ENCODE measurements around the gene PTPRG.

Gene PTPRG

DNA sequence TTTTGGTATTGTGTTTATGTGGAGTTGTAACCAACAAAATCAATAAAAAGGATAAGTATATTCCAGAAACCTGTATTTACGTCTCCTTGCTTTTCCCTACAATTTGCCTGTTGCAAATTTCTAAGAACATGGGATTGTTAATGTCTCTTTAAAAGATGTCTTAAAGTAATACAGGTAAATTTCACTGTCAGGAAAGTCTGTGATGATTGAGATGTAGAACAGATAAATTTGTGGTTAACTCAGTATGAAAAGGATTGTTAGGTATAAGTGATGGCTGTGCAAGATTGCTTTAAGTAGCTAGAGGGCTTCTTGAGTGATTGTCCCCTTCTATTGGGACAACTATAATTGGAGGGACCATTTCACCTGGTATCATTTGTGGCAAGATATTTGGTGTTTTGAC lies 6.8 kb downstream of the PTPRG start:
- ATAC-seq (replicated peaks): no peak
- Mint-ChIP-seq H3K9me3 (no peaks in the 10 kb centered on the region), H3K36me3 (ENCODE audit: insufficient read depth) (no peaks in the 10 kb centered on the region), H3K4me1 (ENCODE audit: low read depth in 2 of 2) (peaks cover 0 to 5% of the 10 kb centered on the region in 2 donors), H3K4me3 (no peak overlapping the region), H3K27me3 (peaks cover 16 to 19% of the 10 kb centered on the region in 2 donors), H3K27ac (no peak overlapping the region)
- DNase-seq: no peak

DNA sequence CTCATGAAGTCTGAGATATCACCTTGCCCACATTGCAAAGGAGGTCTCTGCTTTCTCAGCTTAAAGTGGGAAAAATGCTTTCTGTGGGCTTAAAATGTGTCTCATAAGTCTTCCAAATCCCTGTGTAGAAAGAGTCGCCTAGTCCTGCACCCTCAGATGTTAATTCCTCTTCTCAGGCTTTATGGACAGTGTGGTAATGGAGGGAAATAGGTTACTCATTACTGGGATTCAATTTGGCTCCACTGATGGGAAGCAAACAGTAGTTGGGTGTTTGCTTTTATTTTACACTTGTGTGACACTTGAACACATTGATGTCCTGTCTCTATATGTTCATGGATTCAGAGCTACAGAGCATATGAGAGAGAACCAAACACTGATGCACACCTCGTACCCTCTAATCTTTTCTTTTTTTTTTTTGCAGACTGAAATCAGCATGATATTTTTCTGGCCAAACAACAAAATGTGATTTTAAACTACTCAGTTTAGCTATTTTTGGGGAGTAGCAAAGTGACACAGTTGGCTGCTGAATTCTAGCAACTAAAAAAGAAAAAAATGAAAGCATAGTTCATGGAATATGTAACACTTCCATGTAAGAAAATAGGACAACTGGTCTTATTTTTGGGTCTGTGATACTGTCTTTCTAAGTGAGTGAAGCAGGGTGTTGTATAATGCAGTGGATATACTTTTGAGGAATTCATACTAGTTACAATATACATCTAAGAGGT lies 8.6 kb downstream of the PTPRG start:
- ATAC-seq (replicated peaks) (no peak), DNase-seq (no peak)
- Mint-ChIP-seq H3K9me3 (no peaks in the 10 kb centered on the region), H3K36me3 (ENCODE audit: insufficient read depth) (no peaks in the 10 kb centered on the region), H3K4me3 (no peak overlapping the region), H3K4me1 (ENCODE audit: low read depth in 2 of 2) (no peaks in the 10 kb centered on the region), H3K27ac (no peak overlapping the region), H3K27me3 (peaks cover 0 to 6% of the 10 kb centered on the region in 2 donors)

DNA sequence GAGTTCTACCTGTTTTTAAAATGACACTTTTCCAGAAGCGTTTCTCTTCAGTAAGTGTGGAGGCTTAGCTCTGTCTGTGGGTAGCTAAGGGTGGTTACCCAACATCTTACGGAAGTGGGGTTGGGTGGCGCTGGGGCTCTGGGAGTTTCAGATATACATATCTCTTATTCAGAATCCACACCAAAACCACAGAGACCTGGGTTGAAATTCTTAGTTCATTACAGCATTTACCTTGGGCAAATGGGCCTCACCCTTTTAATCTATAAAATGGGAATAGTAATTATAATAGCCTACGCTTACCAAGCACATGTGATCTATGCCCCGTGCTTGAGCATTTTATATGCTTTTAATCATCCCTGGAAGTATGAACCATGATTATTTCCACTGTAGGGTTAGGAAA lies 9.4 kb downstream of the PTPRG start:
- Mint-ChIP-seq H3K4me1 (ENCODE audit: low read depth in 2 of 2) (no peaks in the 10 kb centered on the region), H3K27ac (no peak overlapping the region), H3K27me3 (no peaks in the 10 kb centered on the region), H3K4me3 (no peak overlapping the region), H3K9me3 (no peaks in the 10 kb centered on the region), H3K36me3 (ENCODE audit: insufficient read depth) (no peaks in the 10 kb centered on the region)
- DNase-seq: no peak
- ATAC-seq (replicated peaks): no peak

- H3K4me3 Mint-ChIP-seq: no peak overlapping the region
- no peaks in the 10 kb centered on the region for H3K27me3 Mint-ChIP-seq
- no peak for DNase-seq
- H3K4me1 Mint-ChIP-seq (ENCODE audit: low read depth in 2 of 2): no peaks in the 10 kb centered on the region
- no peak overlapping the region for H3K27ac Mint-ChIP-seq
- peaks cover 0 to 1% of the 10 kb centered on the region in 2 donors for H3K9me3 Mint-ChIP-seq
- no peak for ATAC-seq (replicated peaks)
- no peaks in the 10 kb centered on the region for H3K36me3 Mint-ChIP-seq (ENCODE audit: insufficient read depth)
Observed at GRCh38 chr3:61571516-61572336, 10.4 kb downstream of the PTPRG start.

GRCh38 chr3:61572879-61573278 lies 11.5 kb downstream of the PTPRG start:
- Mint-ChIP-seq H3K27ac (no peak overlapping the region), H3K4me1 (ENCODE audit: low read depth in 2 of 2) (no peaks in the 10 kb centered on the region), H3K27me3 (no peaks in the 10 kb centered on the region), H3K4me3 (no peak overlapping the region), H3K36me3 (ENCODE audit: insufficient read depth) (no peaks in the 10 kb centered on the region), H3K9me3 (peaks cover 0 to 1% of the 10 kb centered on the region in 2 donors)
- ATAC-seq (replicated peaks) (no peak), DNase-seq (no peak)

DNA sequence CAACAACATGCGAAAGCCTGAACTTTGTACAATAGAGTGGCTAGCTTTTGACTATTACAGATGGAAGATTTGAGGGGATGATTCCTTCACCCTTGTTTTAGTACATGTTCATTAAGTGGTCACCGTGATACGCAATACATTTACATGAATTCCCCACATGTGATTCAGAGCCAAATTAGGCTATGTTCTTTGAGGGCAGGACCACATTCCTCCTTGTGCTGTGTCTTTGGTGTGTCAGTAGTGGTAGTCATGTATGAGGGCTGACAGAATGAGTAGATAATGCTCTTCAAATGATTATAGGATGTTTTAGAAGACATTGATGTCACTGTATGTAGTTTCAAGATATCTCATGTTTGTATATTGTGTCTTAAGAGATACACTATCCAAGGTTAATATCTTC lies 12.1 kb downstream of the PTPRG start:
- Mint-ChIP-seq H3K4me1 (ENCODE audit: low read depth in 2 of 2) (no peaks in the 10 kb centered on the region), H3K27ac (no peak overlapping the region), H3K4me3 (no peak overlapping the region), H3K36me3 (ENCODE audit: insufficient read depth) (no peaks in the 10 kb centered on the region), H3K9me3 (peaks cover 0 to 1% of the 10 kb centered on the region in 2 donors), H3K27me3 (no peaks in the 10 kb centered on the region)
- DNase-seq (no peak), ATAC-seq (replicated peaks) (no peak)

- ATAC-seq (replicated peaks) (no peak), DNase-seq (no peak)
- H3K9me3 Mint-ChIP-seq: peaks cover 0 to 4% of the 10 kb centered on the region in 2 donors
- no peak overlapping the region for H3K27ac Mint-ChIP-seq
- no peak overlapping the region for H3K4me3 Mint-ChIP-seq
- no peaks in the 10 kb centered on the region for H3K27me3 Mint-ChIP-seq
- H3K36me3 Mint-ChIP-seq (ENCODE audit: insufficient read depth): no peaks in the 10 kb centered on the region
- no peaks in the 10 kb centered on the region for H3K4me1 Mint-ChIP-seq (ENCODE audit: low read depth in 2 of 2)
Observed at GRCh38 chr3:61574854-61575253, 13.5 kb downstream of the PTPRG start.

DNA sequence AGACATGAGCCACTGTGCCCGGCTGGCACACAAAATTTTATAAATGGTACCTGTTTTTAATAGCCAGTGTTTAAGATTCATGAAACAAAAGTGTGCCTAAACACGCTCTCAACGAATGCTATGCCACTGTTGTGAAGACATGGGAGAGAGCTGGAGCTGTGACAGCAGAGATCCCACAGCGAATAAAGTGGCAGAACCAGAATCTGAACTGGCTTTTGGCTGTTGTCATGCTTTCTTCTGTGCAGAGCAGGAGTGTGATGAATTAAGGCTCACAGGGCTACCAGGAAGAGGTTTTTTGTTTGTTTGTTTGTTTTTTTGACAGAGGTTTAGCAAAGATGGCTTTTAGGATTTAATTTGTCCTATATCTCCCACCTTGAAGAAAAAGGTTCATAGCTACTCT lies 14.5 kb downstream of the PTPRG start:
- Mint-ChIP-seq H3K27me3 (no peaks in the 10 kb centered on the region), H3K36me3 (ENCODE audit: insufficient read depth) (no peaks in the 10 kb centered on the region), H3K4me3 (no peak overlapping the region), H3K9me3 (peaks cover 0 to 4% of the 10 kb centered on the region in 2 donors), H3K4me1 (ENCODE audit: low read depth in 2 of 2) (no peaks in the 10 kb centered on the region), H3K27ac (no peak overlapping the region)
- ATAC-seq (replicated peaks): no peak
- no peak for DNase-seq

DNA sequence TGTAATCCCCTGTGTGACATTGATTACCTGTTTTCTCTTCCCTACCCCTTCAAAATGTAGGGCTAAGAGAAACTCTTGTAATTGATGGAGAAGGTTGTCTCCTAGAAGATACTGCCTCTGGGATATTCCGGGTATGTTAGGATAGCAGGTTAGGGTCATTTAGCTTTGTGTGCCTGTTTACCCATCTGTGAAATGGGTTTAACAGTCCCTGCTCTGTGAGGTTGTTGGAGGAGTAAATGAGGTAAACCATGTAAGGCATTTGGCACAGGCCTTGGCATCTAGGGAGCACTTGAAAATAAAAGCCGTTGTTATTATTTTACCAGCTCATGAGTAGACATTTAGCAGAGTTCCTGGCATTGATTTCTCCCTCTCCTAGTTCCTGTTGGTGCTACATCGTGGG lies 16.4 kb downstream of the PTPRG start:
- H3K36me3 Mint-ChIP-seq (ENCODE audit: insufficient read depth): no peaks in the 10 kb centered on the region
- H3K27me3 Mint-ChIP-seq: no peaks in the 10 kb centered on the region
- ATAC-seq (replicated peaks) (no peak), DNase-seq (no peak)
- no peak overlapping the region for H3K4me3 Mint-ChIP-seq
- H3K27ac Mint-ChIP-seq: no peak overlapping the region
- H3K4me1 Mint-ChIP-seq (ENCODE audit: low read depth in 2 of 2): no peaks in the 10 kb centered on the region
- peaks cover 0 to 5% of the 10 kb centered on the region in 2 donors for H3K9me3 Mint-ChIP-seq

DNA sequence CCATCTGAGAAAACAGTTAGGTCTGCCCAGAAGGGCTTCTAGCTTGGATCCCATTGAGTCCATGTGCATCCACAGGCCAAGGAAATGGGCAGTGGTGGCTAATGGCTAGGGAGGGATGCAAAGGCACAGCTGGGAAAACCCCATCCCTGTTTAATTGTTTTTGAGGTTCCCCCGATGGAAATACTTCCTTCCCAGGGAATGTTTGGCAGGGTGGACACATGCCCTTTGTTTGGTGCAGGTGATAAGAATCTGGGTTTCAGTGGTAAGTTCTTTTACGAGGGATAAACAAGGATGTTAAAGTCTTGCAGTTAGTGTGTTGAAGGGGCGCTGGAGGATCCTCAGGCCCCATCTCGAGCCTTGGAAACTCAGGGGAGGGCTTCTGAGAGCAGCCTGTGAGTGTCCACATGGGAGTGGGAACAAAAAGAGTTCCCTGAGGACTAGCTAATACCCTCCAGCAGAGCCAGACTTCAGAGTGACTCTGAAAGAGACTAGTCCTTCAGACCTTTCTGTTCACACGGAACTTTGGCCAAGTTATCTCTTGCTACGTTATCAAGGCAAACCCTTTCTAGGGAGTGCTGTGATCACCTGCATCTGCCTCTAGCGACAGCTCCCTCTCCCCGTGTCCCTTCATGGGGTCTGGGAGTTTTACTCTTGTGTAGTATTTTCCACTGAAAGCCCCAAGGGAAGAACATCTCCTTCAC lies 17.4 kb downstream of the PTPRG start:
- H3K4me1 Mint-ChIP-seq (ENCODE audit: low read depth in 2 of 2): no peaks in the 10 kb centered on the region
- H3K36me3 Mint-ChIP-seq (ENCODE audit: insufficient read depth): no peaks in the 10 kb centered on the region
- no peak overlapping the region for H3K27ac Mint-ChIP-seq
- no peak for ATAC-seq (replicated peaks)
- H3K27me3 Mint-ChIP-seq: no peaks in the 10 kb centered on the region
- no peak for DNase-seq
- H3K4me3 Mint-ChIP-seq: no peak overlapping the region
- H3K9me3 Mint-ChIP-seq: peaks cover 0 to 5% of the 10 kb centered on the region in 2 donors

DNA sequence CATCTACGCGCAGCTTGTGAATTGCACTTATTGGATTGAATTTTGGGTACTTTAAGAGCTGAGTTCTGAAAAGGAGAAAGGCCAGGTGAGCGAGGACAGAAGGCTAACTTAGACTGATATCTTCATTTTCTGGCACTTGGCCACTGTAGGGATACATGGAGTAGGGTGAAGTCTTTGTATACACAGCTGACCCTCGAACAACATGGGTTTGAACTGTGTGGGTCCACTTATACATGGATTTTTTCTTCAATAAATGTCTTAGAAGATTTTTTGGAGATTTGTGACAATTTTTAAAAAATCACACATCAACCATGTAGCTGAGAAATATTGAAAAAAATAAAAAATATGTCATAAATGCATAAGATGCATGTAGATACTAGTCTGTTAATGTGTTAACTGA lies 18.3 kb downstream of the PTPRG start:
- ATAC-seq (replicated peaks) (no peak), DNase-seq (no peak)
- Mint-ChIP-seq H3K9me3 (peaks cover 0 to 7% of the 10 kb centered on the region in 2 donors), H3K4me1 (ENCODE audit: low read depth in 2 of 2) (no peaks in the 10 kb centered on the region), H3K27me3 (no peaks in the 10 kb centered on the region), H3K36me3 (ENCODE audit: insufficient read depth) (no peaks in the 10 kb centered on the region), H3K4me3 (no peak overlapping the region), H3K27ac (no peak overlapping the region)

DNA sequence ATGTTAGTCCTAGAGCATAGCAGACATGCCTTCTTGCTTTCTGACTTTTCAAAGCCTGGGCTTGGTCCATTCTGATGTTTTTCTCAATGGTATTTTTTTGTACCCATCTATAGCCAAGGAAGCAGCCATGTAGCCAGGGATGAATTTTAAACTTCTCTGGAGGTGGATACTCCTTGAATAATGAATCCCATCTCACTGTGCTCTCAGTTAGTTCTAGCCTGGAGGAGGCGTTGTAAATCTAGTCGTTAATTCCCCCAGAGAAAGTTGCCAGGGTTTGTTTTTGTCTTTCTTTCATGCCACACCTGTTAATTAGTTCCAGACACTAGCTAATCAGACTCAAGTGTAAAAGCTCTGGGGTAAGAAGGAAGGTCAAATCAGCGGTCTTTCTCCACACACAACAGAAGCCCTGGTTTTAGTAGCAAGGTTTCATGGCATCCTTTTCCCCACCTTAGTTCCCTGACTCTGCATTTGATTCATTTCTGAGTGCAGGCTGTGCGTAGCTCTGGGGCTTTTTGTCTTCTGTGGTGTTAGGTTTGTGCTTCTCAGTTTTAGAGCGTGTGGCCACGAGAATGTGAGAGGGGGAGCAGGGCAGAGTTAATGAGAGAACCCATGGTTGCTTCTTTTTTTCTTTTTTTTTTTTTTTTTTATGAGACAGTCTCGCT lies 19.7 kb downstream of the PTPRG start:
- Mint-ChIP-seq H3K36me3 (ENCODE audit: insufficient read depth) (no peaks in the 10 kb centered on the region), H3K9me3 (peaks cover 0 to 6% of the 10 kb centered on the region in 2 donors)

DNA sequence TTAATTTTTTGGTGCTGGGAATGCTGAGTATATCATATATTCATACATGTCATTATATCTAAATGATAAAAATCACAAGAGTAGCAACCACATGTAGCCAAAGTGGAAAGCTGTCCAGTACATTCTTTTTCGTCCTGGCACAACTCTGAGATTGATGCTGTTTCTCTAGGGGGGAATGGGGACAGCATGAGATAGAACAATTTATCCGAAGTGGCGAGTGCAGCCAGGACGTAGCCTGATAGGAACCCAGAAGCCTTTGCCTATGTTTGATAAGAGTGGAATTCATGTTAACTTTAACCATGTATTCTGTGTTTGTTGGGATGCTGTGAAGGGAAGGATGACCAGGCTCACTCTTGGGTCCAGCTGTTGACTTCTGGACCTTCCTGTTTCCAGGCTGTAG lies 20.9 kb downstream of the PTPRG start:
- H3K36me3 Mint-ChIP-seq (ENCODE audit: insufficient read depth): no peaks in the 10 kb centered on the region
- ATAC-seq (replicated peaks) (no peak), DNase-seq (no peak)
- H3K9me3 Mint-ChIP-seq: peaks cover 0 to 6% of the 10 kb centered on the region in 2 donors
- H3K27me3 Mint-ChIP-seq: no peaks in the 10 kb centered on the region
- no peak overlapping the region for H3K4me3 Mint-ChIP-seq
- no peaks in the 10 kb centered on the region for H3K4me1 Mint-ChIP-seq (ENCODE audit: low read depth in 2 of 2)
- no peak overlapping the region for H3K27ac Mint-ChIP-seq

More for the DNA sequence above, 19.7 kb downstream of the PTPRG start:
- no peak for ATAC-seq (replicated peaks)
- Mint-ChIP-seq H3K4me1 (ENCODE audit: low read depth in 2 of 2) (no peaks in the 10 kb centered on the region), H3K27me3 (no peaks in the 10 kb centered on the region), H3K4me3 (no peak overlapping the region), H3K27ac (no peak overlapping the region)
- DNase-seq: no peak

Data from effector memory CD8-positive, alpha-beta T cell (primary cell).